GM12878 (cell line): ENCODE results near the gene HS6ST3. TPM values are rescaled to one million over a fixed set of nuclear protein-coding genes. Genes with fewer than 3 reads are reported as not detected.

Experiments
- ATAC-seq: fragments of 200-7000 bp; cut with Tn5 transposase; 3 replicates; pipeline ENCODE4 v1.9.1; 2020; ENCODE audit warnings: mild to moderate bottlenecking, moderate library complexity
- BruUV-seq: library from RNA; stranded (reverse); fragments of 400-500 nt; replicated peaks from 2 replicates; lab custom pipeline; 2021; lab: Mats Ljungman, UMichigan
- CTCF ChIA-PET: fragments of 300-600 bp; sonication (Branson Sonifier 250); formaldehyde crosslinking; extraction: SDS; loops from one replicate; lab custom pipeline; 2021; ENCODE audit warnings: inconsistent platforms; lab: Yijun Ruan, JAX
- POLR2A ChIA-PET: fragments of 350-600 bp; formaldehyde crosslinking; extraction: SDS; loops from one replicate; lab custom pipeline; 2021; ENCODE audit warnings: inconsistent platforms; lab: Charles Lee
- RAD21 ChIA-PET: fragments of 300-600 bp; sonication (Branson Sonifier 250); formaldehyde crosslinking; loops from one replicate; lab custom pipeline; 2023; ENCODE audit warnings: antibody characterized with exemption; ENCODE audit not compliant: unreplicated experiment; lab: Charles Lee
- SMC1A ChIA-PET: fragments of 300-600 bp; sonication (Branson Sonifier 250); formaldehyde crosslinking; loops from one replicate; lab custom pipeline; 2023; ENCODE audit not compliant: unreplicated experiment, uncharacterized antibody; lab: Charles Lee
- DNase-seq: peaks from one replicate; pipeline ENCODE4 v3.0.0-alpha.2; 2011; ENCODE audit warnings: low read depth, low spot score
- FAIRE-seq: peaks from 3 replicates; lab custom pipeline; 2011; peaks lifted over from hg19 to GRCh38; lab: Jason Lieb, UNC
- H2AFZ ChIP-seq: 2 replicates; pipeline ENCODE4 v1.6.0; 2011; ENCODE audit warnings: low read depth, low read length, control low read depth; ENCODE audit not compliant: control insufficient read depth
- H3K27ac ChIP-seq: 2 replicates; pipeline ENCODE4 v1.5.1; 2011; ENCODE audit warnings: control low read depth; ENCODE audit not compliant: control insufficient read depth, insufficient read depth
- H3K27me3 ChIP-seq, 2 experiments: replicated peaks in 1 of 2; 2 replicates each; pipeline versions ENCODE4 v1.6.0 to v1.6.1; 2011; ENCODE audit warnings: low read length in 1 of 2; ENCODE audit not compliant: control insufficient read depth in 2 of 2, insufficient read depth in 2 of 2
- H3K36me3 ChIP-seq, 2 experiments: 2 replicates each; pipeline ENCODE4 v1.5.1; 2011; ENCODE audit warnings: low read length in 1 of 2; ENCODE audit not compliant: control insufficient read depth in 2 of 2, insufficient read depth in 2 of 2
- H3K4me1 ChIP-seq: 2 replicates; pipeline ENCODE4 v1.6.1; 2011; ENCODE audit warnings: mild to moderate bottlenecking, low read length, moderate library complexity, mixed read lengths; ENCODE audit not compliant: control insufficient read depth, insufficient read depth
- H3K4me2 ChIP-seq: 2 replicates; pipeline ENCODE4 v1.6.0; 2011; ENCODE audit warnings: control low read depth; ENCODE audit not compliant: control insufficient read depth, insufficient read depth
- H3K4me3 ChIP-seq: fragments of 200-600 bp; sonication (generic); 2 replicates; pipeline ENCODE4 v1.5.1; 2016
- H3K79me2 ChIP-seq: 2 replicates; pipeline ENCODE4 v1.6.0; 2011; ENCODE audit warnings: low read length; ENCODE audit not compliant: control insufficient read depth, insufficient read depth
- H3K9ac ChIP-seq: 2 replicates; pipeline ENCODE4 v1.8.0; 2011; ENCODE audit warnings: low read length, control low read depth, mixed read lengths; ENCODE audit not compliant: control insufficient read depth, insufficient read depth
- H3K9me3 ChIP-seq: replicated peaks from 3 replicates; pipeline ENCODE4 v1.5.1; 2011; ENCODE audit warnings: mild to moderate bottlenecking, low read length; ENCODE audit not compliant: control insufficient read depth, insufficient read depth
- H4K20me1 ChIP-seq: 2 replicates; pipeline ENCODE4 v1.6.0; 2011; ENCODE audit not compliant: control insufficient read depth, insufficient read depth
- BHLHE40 ChIP-seq, 2 experiments: fragments of 450-650 bp in 1 of 2; IDR thresholded peaks; 2 replicates each; pipeline ENCODE4 v1.6.1; 2011 to 2017; ENCODE audit warnings: low read depth in 2 of 2, borderline replicate concordance in 1 of 2, improper control_type of control experiment in 1 of 2, low read length in 1 of 2, mild to moderate bottlenecking in 1 of 2
- CREM ChIP-seq: IDR thresholded peaks from 2 replicates; pipeline ENCODE4 v1.6.1; 2014; ENCODE audit warnings: antibody characterized with exemption, low read depth
- GABPA ChIP-seq: IDR thresholded peaks from 2 replicates; pipeline ENCODE4 v1.6.1; 2014; ENCODE audit warnings: antibody characterized with exemption, low read depth, mild to moderate bottlenecking, inconsistent platforms
- GATAD2B ChIP-seq: fragments of 450-650 bp; conservative IDR thresholded peaks from 2 replicates; pipeline ENCODE4 v1.6.1; 2017; ENCODE audit warnings: low read depth, mild to moderate bottlenecking, moderate library complexity
- HCFC1 ChIP-seq: fragments of 150-350 bp; IDR thresholded peaks from 2 replicates; pipeline ENCODE4 v1.6.1; 2014; ENCODE audit warnings: low read length
- MEF2B ChIP-seq: fragments of 450-650 bp; IDR thresholded peaks from 2 replicates; pipeline ENCODE4 v1.6.1; 2018; ENCODE audit warnings: mild to moderate bottlenecking, moderate library complexity; ENCODE audit not compliant: partially characterized antibody, poor library complexity, severe bottlenecking
- MTA2 ChIP-seq: fragments of 450-650 bp; IDR thresholded peaks from 2 replicates; pipeline ENCODE4 v1.6.1; 2016; ENCODE audit warnings: low read depth, mild to moderate bottlenecking, moderate library complexity
- NFYB ChIP-seq: IDR thresholded peaks from 2 replicates; pipeline ENCODE4 v1.6.1; 2011; ENCODE audit warnings: low read depth, mild to moderate bottlenecking, low read length, improper control_type of control experiment, moderate library complexity; ENCODE audit not compliant: insufficient read depth
- PBX3 ChIP-seq: IDR thresholded peaks from 2 replicates; pipeline ENCODE4 v1.6.1; 2011; ENCODE audit warnings: mild to moderate bottlenecking, low read depth, low read length, moderate library complexity; ENCODE audit not compliant: insufficient replicate concordance
- SMARCA5 ChIP-seq: fragments of 450-650 bp; IDR thresholded peaks from 2 replicates; pipeline ENCODE4 v1.6.1; 2017; ENCODE audit warnings: mild to moderate bottlenecking
- TBL1XR1 ChIP-seq: IDR thresholded peaks from 2 replicates; pipeline ENCODE4 v1.6.1; 2012; ENCODE audit warnings: low read depth, low read length, improper control_type of control experiment
- TCF12 ChIP-seq: IDR thresholded peaks from 2 replicates; pipeline ENCODE4 v1.6.1; 2011; ENCODE audit warnings: low read depth, mild to moderate bottlenecking, low read length
- WRNIP1 ChIP-seq: IDR thresholded peaks from 2 replicates; pipeline ENCODE4 v1.6.1; 2011; ENCODE audit warnings: low read depth, low read length, improper control_type of control experiment, borderline replicate concordance
- WGBS: methylation state at CpG from one replicate; pipeline ENCODE4 v1.1.6; 2016; ENCODE audit warnings: low lambda C conversion rate; ENCODE audit not compliant: insufficient replicate concordance, insufficient coverage; ENCODE audit errors: missing lambda C conversion rate; 5-methylcytosine and 5-hydroxymethylcytosine counted together
- in situ Hi-C: fragments of 300-500 bp; cut with MboI; formaldehyde crosslinking; loops from 9 replicates; pipeline ENCODE4 v1.14.3; 2018; ENCODE audit warnings: mixed read lengths
- intact Hi-C: fragments of 100-400 bp; cut with micrococcal nuclease; formaldehyde crosslinking; loops from one replicate; pipeline ENCODE4 v1.14.2; 2022; ENCODE audit not compliant: unreplicated experiment
- polyA plus RNA-seq, 11 experiments: library from polyadenylated mRNA; depleted of rRNA in 4 of 11; unstranded in 6 of 11; stranded (reverse) in 5 of 11; fragments of >200 nt; fragmentation: Nextera tagmentation in 4 of 11; fragmentation: Illumina TruSeq in 1 of 11; extraction: Ambion mirVana in 4 of 11; extraction: Trizol in 1 of 11; gene quantifications; 1 replicate in 1 of 11; 2 replicates in 10 of 11; pipeline versions ENCODE4 v1.2.1 to v1.2.3, GENCODE V29; 2011 to 2016; ENCODE audit warnings: inconsistent platforms in 2 of 11, missing spikeins in 2 of 11, low read depth in 1 of 11
- total RNA-seq, 4 experiments: library from RNA; depleted of rRNA in 3 of 4; stranded (reverse); fragments of >200 nt in 3 of 4; fragmentation: Illumina TruSeq in 1 of 4; extraction: Trizol in 1 of 4; gene quantifications; 2 replicates each; pipeline versions ENCODE4 v1.2.1 to v1.2.3, GENCODE V29; 2013 to 2021

The HS6ST3 gene
- total and polyA plus RNA-seq, 10 of the 15 experiments (the other 5 are each of a cell fraction or from before 2014, with no cell fraction given): under 0.01 to 2.9 TPM; not detected in 8

GRCh38 chr13:96632536-96633320 lies 542.8 kb downstream of the HS6ST3 start:
- intact Hi-C loops (no loop called here), in situ Hi-C loops (no loop called here)
- no peaks in the 10 kb centered on the region for H3K36me3 ChIP-seq
- H3K27me3 ChIP-seq: no peaks in the 10 kb centered on the region
- no peak overlapping the region for H2AFZ ChIP-seq
- 64% methylated on average over 11 of the region's 11 CpGs for WGBS
- ChIA-PET RAD21 (no interaction called here), SMC1A (no interaction called here), CTCF (no interaction called here), POLR2A (no interaction called here)
- H3K4me1 ChIP-seq: no peaks in the 10 kb centered on the region
- H3K79me2 ChIP-seq: no peaks in the 10 kb centered on the region
- BruUV-seq: no TSS peak
- ATAC-seq (no peak), DNase-seq (no peak), FAIRE-seq (no peak)
- H3K9ac ChIP-seq: no peak overlapping the region
- H3K27ac ChIP-seq: no peak overlapping the region
- H3K4me3 ChIP-seq: no peak overlapping the region
- no peaks in the 10 kb centered on the region for H3K9me3 ChIP-seq
- TF ChIP-seq GABPA (no peak), TCF12 (no peak), MEF2B (no peak)
- H4K20me1 ChIP-seq: no peaks in the 10 kb centered on the region
- H3K4me2 ChIP-seq: no peak overlapping the region

GRCh38 chr13:96636001-96636709 lies 546.2 kb downstream of the HS6ST3 start:
- ChIA-PET SMC1A (no interaction called here), POLR2A (no interaction called here), RAD21 (no interaction called here), CTCF (interaction anchor here (0.6 kb wide), 1 partner anchor 10 kb away, joined by 3 read pairs; no protein-coding TSS in a partner anchor)
- Histone ChIP-seq H3K27ac (no peak overlapping the region), H3K4me3 (no peak overlapping the region), H3K36me3 (no peaks in the 10 kb centered on the region), H2AFZ (no peak overlapping the region), H3K79me2 (no peaks in the 10 kb centered on the region), H3K27me3 (no peaks in the 10 kb centered on the region), H3K9ac (no peak overlapping the region), H3K4me1 (no peaks in the 10 kb centered on the region), H3K4me2 (no peak overlapping the region), H4K20me1 (no peaks in the 10 kb centered on the region), H3K9me3 (no peaks in the 10 kb centered on the region)
- 3% methylated on average over 4 of the region's 4 CpGs for WGBS
- in situ Hi-C loops: no loop called here
- DNase-seq: no peak
- no peak for TF ChIP-seq BHLHE40 (IDR thresholded peaks at IDR 0.05; ENCODE audit: borderline replicate concordance in 1 of 2, low read depth in 2 of 2, low read length in 1 of 2)
- TF ChIP-seq PBX3: no peak
- no peak for TF ChIP-seq CREM
- no peak for TF ChIP-seq NFYB
- TF ChIP-seq GATAD2B: no peak
- TF ChIP-seq SMARCA5: no peak
- TF ChIP-seq TBL1XR1: no peak
- no peak for TF ChIP-seq HCFC1
- no peak for TF ChIP-seq WRNIP1
- TF ChIP-seq MTA2: no peak
- ATAC-seq: no peak
- no TSS peak for BruUV-seq
- intact Hi-C loops: no loop called here
- no peak for FAIRE-seq
